Activated CD8-positive, alpha-beta memory T cell treated with anti-CD3 and anti-CD28 coated beads for 24 hours (primary cell): ENCODE results near the gene PCNX2.
"Not testable (repeated sequence)": the region's sequence is repeated elsewhere in the genome, so short reads cannot be mapped to it uniquely, and the experiment has no call there.

Experiments used
- DNase-seq: peaks from one replicate; pipeline ENCODE4 v3.0.0-alpha.2; 2020

Gene PCNX2

DNA sequence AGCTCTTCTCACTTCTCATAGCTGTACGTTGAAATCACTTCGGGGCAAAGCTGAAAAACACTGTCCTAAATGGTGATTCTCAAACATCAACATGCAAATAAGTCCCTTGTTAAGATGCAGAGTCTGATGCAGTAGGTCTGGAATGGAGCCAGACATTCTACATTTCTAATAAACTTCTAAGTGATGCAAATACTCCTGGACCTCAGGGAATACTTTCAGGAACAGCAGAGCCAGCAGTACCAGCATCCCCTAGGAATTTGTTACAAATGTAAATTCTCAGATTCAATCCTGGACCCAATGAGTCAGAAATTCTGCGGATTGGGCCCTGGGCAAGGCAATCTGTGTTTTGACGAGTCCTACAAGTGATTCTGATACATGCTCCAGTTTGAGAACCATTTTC, 152.3 kb downstream of the PCNX2 start:
- DNase-seq = no peak

DNA sequence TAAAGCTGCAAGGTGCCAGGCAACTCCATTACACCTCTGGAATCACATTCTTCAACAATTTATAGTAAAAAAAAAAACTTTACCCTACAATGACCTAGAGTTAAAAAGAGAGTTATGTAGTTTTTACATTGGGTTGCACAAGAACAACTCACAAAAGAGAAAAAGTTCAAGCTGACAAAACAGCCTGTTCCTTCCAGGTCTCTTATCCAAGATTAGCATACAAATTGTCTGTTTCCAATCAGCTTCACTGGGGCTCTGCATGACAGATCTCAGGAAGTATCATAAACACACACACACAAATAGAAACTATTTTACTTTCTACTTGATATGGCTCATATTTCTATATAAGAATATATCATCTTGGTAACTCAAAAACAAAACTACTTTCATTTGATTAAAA, 154.6 kb downstream of the PCNX2 start:
- no peak for DNase-seq

DNA sequence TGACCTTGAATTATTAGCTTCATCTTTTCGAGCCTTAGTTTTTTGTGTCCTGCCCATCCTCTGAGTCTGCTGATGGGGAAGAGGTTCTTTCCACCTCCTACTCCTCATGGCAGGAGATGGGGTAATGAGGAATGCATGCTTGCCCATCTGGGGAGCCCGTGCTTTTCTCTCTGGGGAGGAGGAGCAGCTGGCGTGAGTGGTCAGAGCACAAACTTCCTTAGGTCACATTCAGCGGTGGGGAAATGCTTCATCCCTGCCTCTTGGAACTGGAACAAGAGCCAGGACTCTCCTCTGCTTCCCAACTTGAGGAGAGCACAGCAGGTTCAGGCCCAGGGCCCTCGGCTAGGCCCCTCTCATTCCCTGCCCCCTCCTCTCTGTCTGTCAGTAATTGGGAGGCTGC, 155.0 kb downstream of the PCNX2 start:
- no peak for DNase-seq

DNA sequence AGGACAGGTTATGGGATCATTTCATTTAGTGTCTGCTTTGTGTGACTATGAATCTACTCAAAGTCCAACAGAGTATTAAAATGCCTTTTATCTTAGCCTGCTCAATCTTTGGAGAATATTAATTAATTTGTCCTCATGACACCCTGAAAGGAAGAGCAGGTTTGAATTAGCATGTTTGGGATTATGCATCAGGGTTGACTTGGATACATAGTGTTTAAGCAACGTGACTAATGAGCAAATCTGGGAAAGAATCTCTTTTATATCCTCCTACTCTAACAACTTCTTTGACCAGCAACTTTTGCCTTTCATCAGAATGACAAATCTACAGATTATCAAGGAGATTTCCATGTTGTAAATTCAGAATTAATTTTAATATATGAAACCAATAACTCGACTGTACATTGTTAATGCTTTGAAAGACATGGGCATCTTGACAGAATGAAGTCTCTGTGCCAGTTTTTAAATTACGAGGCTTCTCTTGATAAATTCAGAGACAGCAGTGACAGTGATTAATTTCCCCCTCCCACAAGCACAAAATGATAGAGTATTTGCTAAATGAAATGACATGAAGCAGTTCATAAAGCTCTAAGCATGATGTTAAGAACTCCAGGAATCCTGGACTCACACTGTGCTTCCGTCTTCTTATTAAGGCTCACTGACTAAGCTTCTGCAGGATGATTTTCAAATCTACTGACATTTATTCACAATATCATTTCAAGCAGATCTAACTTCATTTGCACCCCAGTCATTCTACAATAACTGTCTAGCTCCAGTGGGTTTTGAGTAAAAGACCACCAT, 156.5 kb downstream of the PCNX2 start:
- no peak for DNase-seq

DNA sequence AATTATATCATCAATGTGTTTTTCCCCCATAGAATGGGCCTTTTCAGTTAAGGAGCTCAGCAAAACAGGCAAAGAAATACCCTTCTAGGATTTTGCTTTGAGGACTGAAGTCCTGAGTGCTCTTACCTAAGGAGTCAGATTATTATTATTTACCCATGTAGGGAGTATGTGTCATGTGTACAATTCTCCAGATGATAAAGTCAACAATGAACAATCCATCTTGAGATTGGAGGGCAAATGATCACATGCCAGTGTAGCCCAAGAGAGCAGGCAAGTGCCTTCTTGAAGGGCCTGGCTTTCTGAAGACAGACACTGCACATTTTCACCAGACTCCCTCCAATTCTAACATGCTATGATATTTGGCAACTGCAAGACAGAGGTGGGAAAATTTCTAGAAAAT, 159.7 kb downstream of the PCNX2 start:
- DNase-seq = no peak

DNA sequence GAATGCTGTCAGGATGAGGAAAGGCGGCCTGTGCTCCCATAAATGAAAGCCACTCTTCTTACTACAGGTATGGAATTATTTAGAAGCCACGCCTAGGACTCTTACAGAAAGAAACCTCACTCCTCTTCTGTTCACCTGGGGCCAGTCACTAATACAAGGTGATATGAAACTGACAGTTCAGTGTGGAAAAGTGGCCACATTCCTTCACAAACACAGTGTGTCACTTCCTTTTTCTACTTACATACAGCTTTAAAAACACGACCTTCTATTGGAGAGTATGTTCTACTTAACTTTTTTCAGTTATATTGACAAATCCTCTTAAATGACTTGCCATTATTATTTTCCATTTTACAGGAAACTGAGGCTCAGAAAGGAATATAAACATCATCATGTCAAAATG, 163.1 kb downstream of the PCNX2 start:
- no peak for DNase-seq

DNA sequence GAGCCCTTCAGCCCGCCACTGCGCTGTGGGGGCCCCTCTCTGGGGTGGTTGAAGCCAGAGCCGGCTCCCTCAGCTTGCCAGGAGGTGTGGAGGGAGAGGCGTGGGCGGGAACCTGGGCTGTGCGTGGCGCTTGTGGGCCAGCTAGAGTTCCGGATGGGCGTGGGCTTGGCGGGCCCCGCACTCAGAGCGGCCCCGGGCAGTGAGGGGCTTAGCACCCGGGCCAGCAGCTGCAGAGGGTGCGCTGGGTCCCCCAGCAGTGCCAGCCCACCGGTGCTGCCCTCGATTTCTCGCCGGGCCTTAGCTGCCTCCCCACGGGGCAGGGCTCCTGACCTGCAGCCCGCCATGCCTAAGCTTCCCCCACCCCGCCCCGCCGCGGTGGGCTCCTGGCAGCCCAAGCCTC, 166.5 kb downstream of the PCNX2 start:
- not testable (repeated sequence) for DNase-seq

DNA sequence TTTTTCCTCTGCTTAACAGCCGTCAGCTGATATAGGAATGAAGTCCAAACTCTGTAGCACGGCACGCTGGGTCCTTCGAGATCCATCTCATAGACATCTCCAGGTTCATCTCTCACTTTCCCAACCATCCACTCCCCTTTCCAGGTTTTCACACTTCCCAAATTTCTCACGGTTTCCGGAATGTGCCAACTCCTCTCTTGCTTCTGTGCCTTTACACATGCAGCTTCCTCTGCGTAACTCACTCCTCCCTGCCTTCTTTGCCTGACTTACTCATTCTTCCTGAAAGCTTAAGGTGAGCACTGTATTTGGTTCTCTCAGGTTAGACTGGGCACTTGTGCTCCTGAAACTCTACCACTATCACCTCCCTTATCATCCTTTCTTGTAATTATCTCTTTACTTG, 168.4 kb downstream of the PCNX2 start:
- DNase-seq = no peak

DNA sequence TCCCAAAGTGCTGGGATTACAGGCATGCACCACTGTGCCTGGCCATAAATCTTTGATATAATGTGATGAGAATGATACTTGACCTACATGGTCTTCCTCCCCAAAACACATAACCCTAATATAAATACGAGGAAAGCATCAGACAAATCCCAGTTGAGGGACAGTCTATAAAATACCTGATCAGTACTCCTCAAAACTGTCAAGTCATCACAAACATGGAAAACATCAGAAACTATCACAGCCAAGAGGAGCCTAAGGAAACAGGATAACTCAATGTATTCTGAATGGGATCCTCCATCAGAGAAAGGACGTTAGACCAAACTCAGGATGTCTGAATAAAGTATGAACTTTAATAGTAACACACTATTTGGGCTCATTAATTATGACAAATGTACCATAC, 172.7 kb downstream of the PCNX2 start:
- no peak for DNase-seq

DNA sequence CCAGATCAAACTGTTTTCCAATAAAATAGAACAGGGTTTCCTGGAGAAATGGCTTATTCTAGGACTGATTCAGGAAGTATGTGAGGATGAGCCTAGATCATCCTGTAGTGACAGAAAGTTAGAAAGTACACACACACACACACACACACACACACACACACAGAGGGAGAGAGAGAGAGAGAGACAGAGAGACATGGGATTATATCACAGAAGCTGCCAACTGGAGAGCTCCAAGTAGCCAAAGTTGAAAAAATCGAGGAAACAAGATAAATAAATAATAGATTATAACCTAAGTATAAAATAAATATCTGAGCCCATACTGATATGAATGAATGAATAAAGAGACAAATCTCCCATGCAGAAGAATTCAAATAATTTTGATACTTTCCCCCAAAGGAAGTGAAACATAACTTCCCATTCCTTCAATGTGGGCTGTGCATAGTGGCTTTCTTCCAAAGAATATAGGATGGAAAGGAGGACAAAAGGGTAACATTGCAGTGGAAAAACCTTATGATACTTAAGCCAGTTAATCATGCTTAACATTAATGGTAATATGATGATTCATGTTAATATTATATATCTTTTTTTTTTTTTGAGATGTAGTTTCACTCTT, 173.5 kb downstream of the PCNX2 start:
- DNase-seq = no peak

DNA sequence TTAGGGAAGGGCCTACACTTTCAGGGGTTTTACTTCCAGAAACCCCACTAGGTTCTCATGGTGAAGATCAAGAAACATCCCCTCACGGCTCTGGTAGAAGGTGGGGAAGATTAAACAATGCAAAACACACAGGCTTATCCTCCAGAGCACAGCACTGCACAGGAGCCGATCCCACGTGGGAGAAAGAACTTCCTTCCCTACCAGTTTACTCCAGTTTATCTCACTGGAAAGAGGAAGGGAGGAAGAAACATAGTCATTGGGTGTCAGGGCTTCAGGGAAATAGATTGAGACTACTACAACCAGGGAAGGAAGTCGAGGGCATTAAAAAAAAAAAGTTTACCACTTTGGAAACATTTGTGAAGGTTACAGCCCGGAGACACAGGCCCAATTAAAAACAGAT, 180.7 kb downstream of the PCNX2 start:
- no peak for DNase-seq

DNA sequence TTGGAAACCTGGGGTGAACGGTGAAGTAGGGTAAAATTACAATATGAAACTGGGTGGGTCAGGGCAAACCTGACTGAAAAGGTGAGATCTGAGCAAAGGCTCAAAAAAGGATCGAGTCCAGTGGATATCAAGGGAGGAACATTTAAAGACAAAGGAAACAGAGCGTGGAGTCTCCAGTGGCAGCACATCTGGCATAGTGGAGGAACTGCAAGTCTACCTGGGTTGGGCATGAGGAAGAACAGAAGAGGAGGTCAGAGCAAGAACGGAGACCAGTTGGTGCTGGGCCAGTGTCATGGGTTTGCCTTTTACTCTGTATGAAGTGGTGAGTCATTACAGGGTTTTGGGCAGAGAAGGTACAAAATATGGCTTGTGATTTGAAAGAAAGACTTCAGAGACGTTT, 181.4 kb downstream of the PCNX2 start:
- DNase-seq = no peak

DNA sequence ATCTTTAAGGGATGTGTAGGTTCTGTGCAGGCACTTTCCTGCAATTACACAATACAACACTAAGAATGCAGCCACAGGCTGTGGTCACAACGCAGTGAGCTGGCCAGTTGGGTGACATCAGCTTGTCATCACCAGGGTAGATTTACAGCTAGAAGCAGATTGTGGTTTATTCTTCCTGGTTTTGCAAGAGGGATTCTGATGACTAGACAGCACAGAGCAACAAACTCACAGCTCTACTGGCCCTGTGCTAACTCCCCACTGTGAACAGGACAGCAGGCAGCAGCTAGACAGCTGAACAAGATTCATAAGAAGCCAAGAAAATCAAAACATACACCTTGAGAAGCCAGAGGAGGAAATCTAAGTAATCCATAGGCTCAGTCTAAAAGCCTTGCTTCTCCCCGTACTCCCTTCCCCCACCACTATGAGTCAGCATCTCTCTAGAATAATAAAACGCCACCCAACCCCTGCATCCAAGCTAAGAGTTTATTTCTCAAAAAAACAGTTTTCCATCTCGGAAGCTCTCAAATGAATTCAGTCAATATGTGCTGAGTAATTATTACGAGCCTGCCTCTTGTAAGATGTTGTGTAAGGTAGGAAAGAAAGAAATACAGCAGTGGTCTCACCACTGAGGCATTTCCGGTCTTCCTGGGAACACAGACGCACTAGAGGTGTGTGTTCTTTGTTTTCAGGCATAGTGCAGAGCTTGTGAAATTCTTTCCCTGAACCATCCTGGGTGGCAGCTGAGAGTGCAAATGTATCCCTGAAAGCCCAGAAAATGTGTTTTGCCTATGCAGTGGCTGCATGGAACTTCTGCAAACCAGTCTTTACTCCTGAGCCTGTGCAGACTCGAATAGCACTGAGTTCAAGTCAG, 182.3 kb downstream of the PCNX2 start:
- DNase-seq = no peak

DNA sequence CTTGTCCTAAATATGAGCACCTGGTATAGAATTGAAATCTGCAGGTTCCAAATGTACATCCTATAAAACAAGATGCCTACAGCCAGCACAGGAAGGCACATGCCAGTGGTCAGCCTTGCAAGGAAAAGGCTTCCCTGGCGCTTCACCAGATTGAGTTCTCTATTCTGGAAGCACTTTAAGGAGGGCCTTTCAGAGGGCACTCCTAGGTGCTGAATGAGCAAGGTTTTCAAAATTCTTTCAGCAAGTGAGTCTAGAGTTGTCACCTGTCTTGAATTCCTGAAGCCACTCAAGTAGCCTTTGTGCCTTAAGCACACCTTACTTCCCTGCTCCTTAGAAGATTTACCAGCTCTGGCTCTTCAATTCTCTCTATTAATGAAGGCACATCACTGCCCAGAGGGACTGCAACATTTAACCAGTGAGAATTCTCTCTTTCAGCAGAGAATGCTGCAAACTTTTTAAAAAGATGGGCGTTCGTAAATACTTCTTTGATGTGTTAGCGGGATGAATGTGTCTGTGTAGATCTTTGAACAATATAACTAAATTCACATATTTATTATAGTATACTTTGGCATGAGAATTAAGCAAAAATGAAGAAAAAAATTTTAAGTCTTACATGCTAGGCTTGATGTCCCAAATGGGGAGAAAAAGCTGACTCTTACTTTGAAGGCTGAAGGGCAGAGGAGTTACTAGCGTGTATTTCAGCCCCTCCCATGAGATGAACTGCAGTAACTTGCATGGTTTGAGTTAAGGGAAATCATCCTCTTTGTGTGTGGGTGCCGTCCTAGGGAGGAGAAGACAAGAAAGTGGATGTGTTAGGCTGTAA, 183.1 kb downstream of the PCNX2 start:
- no peak for DNase-seq

DNA sequence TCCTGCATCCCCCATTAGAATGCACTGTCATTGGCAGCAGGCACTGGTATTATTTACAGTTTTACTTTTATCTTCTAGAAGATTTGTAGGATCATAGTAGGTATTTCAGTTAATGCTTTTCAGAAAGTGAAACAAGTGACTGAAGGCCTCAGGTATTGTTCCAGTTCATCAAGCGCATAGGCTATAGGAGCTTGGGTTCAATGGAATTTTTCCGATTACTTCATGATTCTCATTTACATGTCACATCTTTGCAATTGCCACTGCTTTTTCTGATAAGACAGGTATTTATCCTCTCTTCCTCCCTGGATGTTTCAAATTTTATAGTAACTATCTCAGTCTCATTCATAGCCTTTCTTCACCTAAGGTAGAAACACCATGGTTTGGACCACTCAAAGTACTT, 183.8 kb downstream of the PCNX2 start:
- no peak for DNase-seq

DNA sequence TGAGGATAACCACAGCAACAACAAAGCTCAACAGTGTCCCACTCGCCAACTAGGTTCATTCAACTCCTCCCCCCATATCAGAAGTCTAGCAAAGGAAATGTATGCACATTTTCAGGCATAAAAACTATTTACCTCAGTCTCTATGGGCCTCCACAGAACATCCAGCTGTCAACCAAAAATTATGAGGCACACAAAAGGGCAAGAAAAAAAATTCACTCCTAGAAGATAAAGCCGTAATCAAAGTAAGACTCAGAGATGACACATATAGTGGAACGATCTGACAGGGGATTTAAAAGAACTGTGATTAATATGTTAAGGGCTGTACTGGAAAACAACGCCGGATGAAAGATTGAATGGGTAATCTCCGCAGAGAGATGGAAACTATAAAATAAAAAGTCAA, 186.4 kb downstream of the PCNX2 start:
- DNase-seq = no peak

DNA sequence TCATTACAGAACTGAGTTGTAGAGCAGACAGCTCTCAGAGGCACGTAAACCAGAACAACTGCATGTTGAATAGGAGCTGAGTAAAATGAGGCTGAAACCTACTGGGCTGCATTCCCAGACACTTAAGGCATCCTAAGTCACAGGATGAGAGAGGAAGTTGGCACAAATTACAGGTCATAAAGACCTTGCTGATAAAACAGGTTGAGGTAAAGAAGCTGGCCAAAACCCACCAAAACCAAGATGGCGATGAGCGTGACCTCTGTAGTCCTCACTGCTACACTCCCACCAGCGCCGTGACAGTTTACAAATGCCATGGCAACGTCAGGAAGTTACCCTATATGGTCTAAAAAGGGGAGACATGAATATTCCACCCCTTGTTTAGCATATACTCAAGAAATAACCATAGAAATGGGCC, 187.8 kb downstream of the PCNX2 start:
- not testable (repeated sequence) for DNase-seq

DNA sequence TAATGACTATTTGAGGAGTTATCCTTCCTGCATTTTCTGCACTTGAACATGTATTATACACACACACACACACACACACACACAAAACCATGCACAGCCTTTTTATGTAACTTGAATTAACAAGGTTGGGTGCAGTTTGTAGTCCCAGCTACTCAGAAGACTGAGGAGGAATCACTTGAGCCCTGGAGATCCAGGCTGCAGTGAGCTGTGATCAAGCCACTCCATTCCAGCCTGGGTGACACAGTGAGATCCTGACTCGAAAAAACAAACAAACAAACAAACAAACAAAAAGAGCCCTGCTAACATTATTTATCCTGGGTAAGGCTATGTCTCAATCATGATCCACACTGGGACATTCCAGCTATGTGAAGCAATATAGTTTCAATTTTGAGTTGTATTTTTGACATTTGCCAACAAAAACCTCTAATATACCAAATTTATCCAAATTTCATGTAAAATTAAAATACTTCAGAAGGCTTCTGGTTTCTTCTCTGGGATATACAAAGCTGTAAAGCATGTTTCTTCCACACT, 188.3 kb downstream of the PCNX2 start:
- no peak for DNase-seq

DNA sequence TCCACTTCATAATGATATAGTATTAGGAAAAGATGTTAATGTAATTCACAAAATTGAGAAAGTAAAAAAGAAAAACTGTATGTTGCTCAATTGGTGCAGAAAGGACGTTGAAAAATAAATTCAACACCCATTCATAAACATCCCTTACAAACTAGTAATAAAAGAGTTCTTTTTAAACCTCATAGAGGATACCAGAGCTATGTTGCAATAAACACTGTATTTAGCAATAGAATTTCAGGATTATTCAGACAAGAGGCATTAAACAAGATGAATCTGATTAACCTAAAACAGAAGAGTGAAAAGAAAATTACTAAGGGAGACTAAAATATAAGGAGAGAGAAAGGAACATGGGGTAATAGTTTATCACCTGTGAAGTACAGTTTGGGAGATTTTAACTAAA, 190.3 kb downstream of the PCNX2 start:
- DNase-seq = no peak

DNA sequence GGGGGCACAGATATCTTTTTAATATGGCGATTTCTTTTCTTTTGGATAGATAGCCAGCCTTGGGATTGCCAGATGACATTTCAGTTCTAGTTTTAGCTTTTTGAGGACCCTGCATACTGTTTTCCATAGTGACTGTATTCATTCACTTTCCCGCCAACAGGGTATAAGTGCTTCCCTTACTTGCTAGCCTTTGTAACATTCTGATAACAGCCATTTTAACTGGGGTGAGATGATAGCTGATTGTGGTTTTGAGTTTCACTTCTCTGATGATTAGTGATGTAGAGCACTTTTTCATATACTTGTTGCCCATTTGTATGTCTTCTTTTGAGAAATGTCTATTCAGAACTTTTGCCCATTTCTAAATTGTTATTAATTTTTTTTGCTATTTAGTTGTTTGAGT, 193.2 kb downstream of the PCNX2 start:
- DNase-seq = no peak

DNA sequence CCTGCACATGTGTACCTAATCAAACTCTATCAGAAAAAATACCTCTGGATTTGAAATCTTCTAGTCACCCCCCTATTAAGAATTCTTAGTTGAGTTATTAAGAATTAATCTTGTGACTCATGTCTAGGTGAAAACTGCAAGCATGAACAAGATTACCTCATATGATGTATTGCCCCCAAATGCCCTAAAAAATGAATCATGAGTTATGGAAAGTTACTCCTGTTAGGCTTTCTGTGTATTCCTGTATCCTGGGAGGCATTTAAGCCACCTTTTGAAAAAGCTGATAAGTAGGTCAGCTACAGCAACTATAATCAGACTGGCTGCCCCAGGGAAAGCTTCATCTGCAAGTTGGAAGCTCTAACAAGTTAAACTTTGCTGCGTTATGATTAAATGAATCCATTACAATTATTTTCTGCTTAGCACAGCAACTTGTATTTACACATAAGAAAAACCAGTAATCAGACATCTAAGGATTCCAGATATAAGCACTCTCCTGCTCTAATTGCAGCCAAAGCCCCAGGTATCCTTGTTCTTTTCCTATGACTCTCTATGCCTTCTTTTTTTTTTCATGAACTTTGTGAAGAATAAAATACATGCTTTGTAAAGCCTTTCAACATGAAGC, 197.5 kb downstream of the PCNX2 start:
- no peak for DNase-seq

DNA sequence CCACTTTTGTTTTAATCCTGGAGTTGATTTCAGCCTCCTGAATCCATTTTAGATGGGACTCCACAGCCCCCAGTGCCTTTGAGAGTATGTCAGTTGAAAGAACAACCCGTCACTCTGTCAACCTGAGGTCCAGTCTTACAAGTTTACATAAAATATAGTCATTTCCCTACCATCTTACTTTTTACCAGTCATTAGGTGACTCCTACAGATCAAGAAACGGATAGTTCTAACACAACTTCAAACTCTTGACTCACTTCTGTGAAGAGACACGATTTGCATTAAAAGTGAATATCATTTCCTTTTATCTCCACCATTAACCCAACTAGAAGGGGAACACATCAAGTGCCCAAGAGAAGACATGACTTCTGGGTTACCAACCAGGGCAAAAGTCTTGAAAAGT, 198.0 kb downstream of the PCNX2 start:
- DNase-seq = no peak
